HepG2 (cell line): Measurements from ENCODE around the gene UBE2D3. TPM values are rescaled to one million over a fixed set of nuclear protein-coding genes. Genes with fewer than 3 reads are reported as not detected.

ENCODE experiments used
- ELF3 ChIP-seq: IDR thresholded peaks from 2 replicates; pipeline ENCODE4 v1.6.1; 2016; ENCODE audit warnings: missing genetic modification reagents, missing compliant biosample characterization
- KDM3A ChIP-seq: IDR thresholded peaks from 2 replicates; pipeline ENCODE4 v1.6.1; 2018; ENCODE audit warnings: low read depth, missing compliant biosample characterization
- NPAS2 ChIP-seq: sonication (generic); formaldehyde crosslinking; IDR thresholded peaks from 2 replicates; pipeline ENCODE4 v1.8.0; 2022; ENCODE audit warnings: mild to moderate bottlenecking, missing genetic modification reagents, borderline replicate concordance
- NR2F2 ChIP-seq: IDR thresholded peaks from 2 replicates; pipeline ENCODE4 v1.6.1; 2012; ENCODE audit warnings: low read depth, inconsistent platforms, borderline replicate concordance
- ZFP41 ChIP-seq: sonication (generic); formaldehyde crosslinking; IDR thresholded peaks from 2 replicates; pipeline ENCODE4 v1.4.0; 2020; ENCODE audit warnings: mild to moderate bottlenecking, missing genetic modification reagents, borderline replicate concordance
- ZNF121 ChIP-seq: sonication (generic); formaldehyde crosslinking; IDR thresholded peaks from 2 replicates; pipeline ENCODE4 v1.5.0; 2020; ENCODE audit warnings: mild to moderate bottlenecking, missing genetic modification reagents
- ZNF766 ChIP-seq: sonication (generic); formaldehyde crosslinking; IDR thresholded peaks from 2 replicates; pipeline ENCODE4 v1.5.0; 2020; ENCODE audit warnings: missing genetic modification reagents, borderline replicate concordance
- polyA plus RNA-seq, 8 experiments: library from polyadenylated mRNA; depleted of rRNA in 3 of 8; stranded (reverse) in 7 of 8; unstranded in 1 of 8; fragments of >200 nt; fragmentation: Illumina TruSeq in 4 of 8; extraction: Trizol in 4 of 8; gene quantifications; 2 replicates each; pipeline versions ENCODE4 v1.2.1 to v1.2.3, GENCODE V29; 2011 to 2016; ENCODE audit warnings: low read depth in 4 of 8, missing spikeins in 1 of 8, mixed read lengths in 1 of 8; ENCODE audit not compliant: insufficient read depth in 1 of 8
- total RNA-seq, 5 experiments: library from RNA; depleted of rRNA; stranded (reverse); fragments of >200 nt; fragmentation: Illumina TruSeq; extraction: Trizol; gene quantifications; 2 replicates each; pipeline ENCODE4 v1.2.3, GENCODE V29; 2016; ENCODE audit warnings: low read depth in 1 of 5

UBE2D3 gene
- total and polyA plus RNA-seq, 2 of the 13 experiments (the other 11 are each of a cell fraction or from before 2014, with no cell fraction given): 224 to 293 TPM

- TF ChIP-seq NR2F2 (no peak), ZNF121 (no peak), ELF3 (no peak), NPAS2 (no peak), ZNF766 (CRISPR knock-in tag) (no peak), ZFP41 (CRISPR knock-in tag) (no peak), KDM3A (no peak)
- TF ChIP-seq, all 625 proteins: peak for 0
Measured at GRCh38 chr4:102751941-102752340, 75.4 kb downstream of the UBE2D3 start (continued).
